Activated T-helper 1 cell treated with anti-CD3 and anti-CD28 coated beads, Interleukin-12 subunit alpha, Interleukin-12 subunit beta, Interleukin-2, Interleukin-4 antibody, amounts not matched to agents 30 ng/mL and 10 ng/mL and 1 ng/mL, durations not matched to agents 14 hours and 24 hours and 36 hours (primary cell): Measurements from ENCODE around the gene CASK. TPM values are rescaled to one million over a fixed set of nuclear protein-coding genes. Genes with fewer than 3 reads are reported as not detected.

Experiments
- DNase-seq: peaks from one replicate; pipeline ENCODE4 v3.0.0; 2021; ENCODE audit warnings: low spot score
- H3K27ac Mint-ChIP-seq: one replicate; pipeline ENCODE4 v1.8.0; 2021; ENCODE audit warnings: mild to moderate bottlenecking, mixed read lengths
- H3K27me3 Mint-ChIP-seq: one replicate; pipeline ENCODE4 v1.8.0; 2022; ENCODE audit warnings: mild to moderate bottlenecking, moderate library complexity, mixed read lengths; ENCODE audit not compliant: insufficient read depth
- H3K36me3 Mint-ChIP-seq: one replicate; pipeline ENCODE4 v1.8.0; 2021; ENCODE audit warnings: low read depth, mixed read lengths
- H3K4me1 Mint-ChIP-seq: one replicate; pipeline ENCODE4 v1.8.0; 2021; ENCODE audit warnings: low read depth, mixed read lengths
- H3K4me3 Mint-ChIP-seq: one replicate; pipeline ENCODE4 v1.8.0; 2021; ENCODE audit warnings: mild to moderate bottlenecking, moderate library complexity, mixed read lengths
- H3K9me3 Mint-ChIP-seq: one replicate; pipeline ENCODE4 v1.8.0; 2021; ENCODE audit warnings: mixed read lengths
- intact Hi-C: fragments of 100-400 bp; cut with micrococcal nuclease; formaldehyde crosslinking; loops from one replicate; pipeline ENCODE4 v1.15.1; 2024
- total RNA-seq: library from RNA; stranded (reverse); gene quantifications from 2 replicates; pipeline ENCODE4 v1.2.3, GENCODE V29; 2022

CASK gene
- total RNA-seq, 1 donor from 2014 or later, result 30.5 TPM

GRCh38 chrX:41796577-41796976 lies 126.8 kb downstream of the CASK start:
- Mint-ChIP-seq H3K27ac (peak overlapping the region; percentile 8), H3K36me3 (no peaks in the 10 kb centered on the region), H3K4me1 (peaks cover 30% of the 10 kb centered on the region), H3K9me3 (no peaks in the 10 kb centered on the region), H3K4me3 (no peak overlapping the region), H3K27me3 (no peaks in the 10 kb centered on the region)
- DNase-seq, result no peak
- intact Hi-C loops, result loop anchor here (5.0 to 10.0 kb wide), 2 partner anchors 1148 to 1761 kb away; no protein-coding TSS in a partner anchor

GRCh38 chrX:41796046-41796445 lies 127.3 kb downstream of the CASK start:
- no peaks in the 10 kb centered on the region for H3K36me3 Mint-ChIP-seq
- H3K4me3 Mint-ChIP-seq, result no peak overlapping the region
- intact Hi-C loops, result loop anchor here (5.0 to 10.0 kb wide), 2 partner anchors 1149 to 1761 kb away; no protein-coding TSS in a partner anchor
- no peak overlapping the region for H3K27ac Mint-ChIP-seq
- no peaks in the 10 kb centered on the region for H3K27me3 Mint-ChIP-seq
- H3K9me3 Mint-ChIP-seq, result no peaks in the 10 kb centered on the region
- peaks cover 26% of the 10 kb centered on the region for H3K4me1 Mint-ChIP-seq
- DNase-seq, result no peak

DNA sequence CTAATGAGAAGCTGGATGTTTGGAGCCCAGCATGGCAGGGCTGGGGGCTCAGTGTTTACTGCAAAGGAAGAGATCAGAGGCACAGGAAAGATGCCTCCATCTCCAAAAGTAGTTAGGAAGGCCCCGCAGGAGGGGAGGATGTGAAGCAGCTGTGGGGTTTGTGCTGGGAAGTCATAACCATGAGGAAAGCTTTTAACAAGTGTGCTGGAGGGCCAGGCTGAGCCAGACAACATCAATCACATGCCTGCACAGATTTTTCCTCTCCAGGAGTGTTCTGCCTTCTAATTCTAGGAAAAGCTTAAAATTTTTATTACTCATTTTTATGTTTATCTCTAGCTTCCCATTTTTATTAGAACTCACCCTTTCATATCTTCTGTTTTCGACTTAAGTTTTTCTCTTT lies 134.0 kb downstream of the CASK start:
- intact Hi-C loops, result loop anchor here (10.0 kb wide), 1 partner anchor 1545 kb away; no protein-coding TSS in a partner anchor
- Mint-ChIP-seq H3K27me3 (no peaks in the 10 kb centered on the region), H3K4me1 (no peaks in the 10 kb centered on the region), H3K4me3 (no peak overlapping the region), H3K27ac (peak overlapping the region; percentile 23), H3K9me3 (no peaks in the 10 kb centered on the region), H3K36me3 (peaks cover 2% of the 10 kb centered on the region)
- no peak for DNase-seq

DNA sequence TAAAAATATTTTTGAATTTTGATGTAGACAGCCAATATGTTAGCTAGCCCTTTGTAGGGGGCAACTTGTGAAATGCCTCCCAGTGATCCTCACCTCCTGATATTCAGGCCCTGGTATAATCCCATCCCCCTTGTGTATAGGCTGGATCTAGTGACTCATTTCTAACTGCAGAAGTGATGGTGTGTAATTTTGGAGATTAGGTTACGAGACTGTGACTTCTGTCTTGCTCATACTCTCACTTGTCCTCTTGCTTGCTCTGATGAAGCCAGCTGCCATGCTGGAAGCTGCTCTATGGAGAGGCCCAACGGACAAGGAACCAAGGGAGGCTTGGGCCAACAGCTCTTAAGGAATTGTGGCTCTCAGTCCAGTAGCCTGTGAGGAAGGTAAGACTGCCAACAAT lies 137.7 kb downstream of the CASK start:
- Mint-ChIP-seq H3K36me3 (peaks cover 2% of the 10 kb centered on the region), H3K9me3 (no peaks in the 10 kb centered on the region), H3K27me3 (no peaks in the 10 kb centered on the region), H3K4me3 (no peak overlapping the region), H3K4me1 (no peaks in the 10 kb centered on the region), H3K27ac (no peak overlapping the region)
- intact Hi-C loops, result loop anchor here (10.0 kb wide), 1 partner anchor 1549 kb away; no protein-coding TSS in a partner anchor
- DNase-seq, result no peak

GRCh38 chrX:41781500-41781899 lies 141.9 kb downstream of the CASK start:
- no peaks in the 10 kb centered on the region for H3K4me1 Mint-ChIP-seq
- intact Hi-C loops, result loop anchor here (1.0 to 10.0 kb wide), 3 partner anchors 1553 to 1969 kb away; no protein-coding TSS in a partner anchor
- H3K27ac Mint-ChIP-seq, result no peak overlapping the region
- no peak for DNase-seq
- no peaks in the 10 kb centered on the region for H3K36me3 Mint-ChIP-seq
- no peaks in the 10 kb centered on the region for H3K27me3 Mint-ChIP-seq
- H3K4me3 Mint-ChIP-seq, result no peak overlapping the region
- no peaks in the 10 kb centered on the region for H3K9me3 Mint-ChIP-seq

- intact Hi-C loops, result loop anchor here (2.0 to 10.0 kb wide), 2 partner anchors 1555 to 1971 kb away; no protein-coding TSS in a partner anchor
- H3K27me3 Mint-ChIP-seq, result no peaks in the 10 kb centered on the region
- no peak overlapping the region for H3K27ac Mint-ChIP-seq
- no peak overlapping the region for H3K4me3 Mint-ChIP-seq
- H3K4me1 Mint-ChIP-seq, result no peaks in the 10 kb centered on the region
- H3K9me3 Mint-ChIP-seq, result no peaks in the 10 kb centered on the region
- no peaks in the 10 kb centered on the region for H3K36me3 Mint-ChIP-seq
- DNase-seq, result no peak
These were observed 143.4 kb downstream of the CASK start for GRCh38 chrX:41779941-41780340.

- no peaks in the 10 kb centered on the region for H3K9me3 Mint-ChIP-seq
- no peak overlapping the region for H3K27ac Mint-ChIP-seq
- intact Hi-C loops, result no loop called here
- H3K4me3 Mint-ChIP-seq, result no peak overlapping the region
- H3K4me1 Mint-ChIP-seq, result no peaks in the 10 kb centered on the region
- no peaks in the 10 kb centered on the region for H3K27me3 Mint-ChIP-seq
- DNase-seq, result no peak
- no peaks in the 10 kb centered on the region for H3K36me3 Mint-ChIP-seq
These were observed 144.3 kb downstream of the CASK start for GRCh38 chrX:41779030-41779564.

DNA sequence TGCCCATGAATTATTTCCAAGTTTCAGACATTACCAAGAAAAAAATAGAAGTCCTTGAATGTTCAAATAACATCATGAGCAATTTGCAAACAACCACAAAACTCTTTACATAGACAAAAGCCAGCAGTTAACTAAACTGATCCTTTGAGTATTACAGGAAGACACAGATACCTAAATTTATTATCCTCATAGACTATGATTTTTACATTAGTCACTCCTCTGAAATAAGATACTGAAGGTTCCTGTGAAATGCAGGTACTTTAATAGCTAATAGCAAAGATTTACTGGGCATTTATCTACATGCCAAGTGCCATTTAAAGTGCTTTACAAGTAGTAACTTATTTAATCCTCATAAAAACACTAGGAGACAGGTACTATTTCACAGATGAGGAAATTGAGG lies 161.7 kb downstream of the CASK start:
- Mint-ChIP-seq H3K36me3 (peaks cover 3% of the 10 kb centered on the region), H3K4me1 (peaks cover 10% of the 10 kb centered on the region), H3K27ac (no peak overlapping the region), H3K9me3 (no peaks in the 10 kb centered on the region), H3K27me3 (no peaks in the 10 kb centered on the region), H3K4me3 (no peak overlapping the region)
- intact Hi-C loops, result loop anchor here (5.0 kb wide), 1 partner anchor 244 kb away; no protein-coding TSS in a partner anchor
- DNase-seq, result no peak

DNA sequence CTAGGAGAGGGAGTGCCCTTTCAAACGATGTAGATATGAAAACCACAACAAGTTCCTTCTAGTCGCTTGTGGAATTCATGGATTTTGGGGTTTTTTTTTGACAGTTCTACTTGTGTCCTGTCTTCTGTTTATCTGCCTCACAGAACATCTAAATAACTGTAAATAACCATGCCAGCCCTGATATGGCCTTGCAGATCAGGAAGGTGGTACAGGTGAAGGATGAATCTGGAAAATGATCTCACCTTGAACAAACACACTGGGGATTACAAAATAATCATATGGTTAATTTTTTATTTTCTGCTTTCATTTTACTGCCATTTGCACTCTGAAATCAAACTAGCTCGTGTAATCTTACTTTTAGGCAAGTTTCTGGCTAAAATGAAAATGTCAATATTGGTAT lies 162.2 kb downstream of the CASK start:
- no peak overlapping the region for H3K4me3 Mint-ChIP-seq
- DNase-seq, result no peak
- intact Hi-C loops, result loop anchor here (5.0 kb wide), 1 partner anchor 244 kb away; no protein-coding TSS in a partner anchor
- H3K4me1 Mint-ChIP-seq, result peaks cover 10% of the 10 kb centered on the region
- H3K36me3 Mint-ChIP-seq, result peaks cover 3% of the 10 kb centered on the region
- H3K27me3 Mint-ChIP-seq, result no peaks in the 10 kb centered on the region
- no peaks in the 10 kb centered on the region for H3K9me3 Mint-ChIP-seq
- H3K27ac Mint-ChIP-seq, result no peak overlapping the region

DNA sequence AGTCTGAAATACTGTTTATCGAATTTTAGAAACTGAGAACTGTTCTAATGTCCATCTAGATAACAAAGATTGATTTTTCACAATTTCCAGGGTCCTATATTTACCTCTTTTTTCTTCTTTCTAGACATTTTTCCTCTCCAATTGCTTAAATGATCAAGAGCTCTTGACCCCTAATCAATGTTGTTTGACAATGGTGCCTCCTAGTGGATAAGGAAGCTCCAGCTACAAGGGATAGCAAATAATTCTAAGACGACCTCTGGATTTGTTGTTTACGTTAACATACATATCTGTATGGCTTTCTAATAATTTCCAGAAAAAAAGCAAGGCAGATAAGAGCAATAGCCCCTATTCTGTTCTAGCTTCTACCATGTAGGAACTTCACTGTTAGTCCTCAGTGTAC lies 163.5 kb downstream of the CASK start:
- Mint-ChIP-seq H3K4me1 (peaks cover 10% of the 10 kb centered on the region), H3K4me3 (no peak overlapping the region), H3K36me3 (peaks cover 3% of the 10 kb centered on the region), H3K27me3 (no peaks in the 10 kb centered on the region), H3K27ac (no peak overlapping the region), H3K9me3 (no peaks in the 10 kb centered on the region)
- intact Hi-C loops, result loop anchor here (1.0 to 5.0 kb wide), 4 partner anchors 25 to 578 kb away; no protein-coding TSS in a partner anchor
- no peak for DNase-seq

DNA sequence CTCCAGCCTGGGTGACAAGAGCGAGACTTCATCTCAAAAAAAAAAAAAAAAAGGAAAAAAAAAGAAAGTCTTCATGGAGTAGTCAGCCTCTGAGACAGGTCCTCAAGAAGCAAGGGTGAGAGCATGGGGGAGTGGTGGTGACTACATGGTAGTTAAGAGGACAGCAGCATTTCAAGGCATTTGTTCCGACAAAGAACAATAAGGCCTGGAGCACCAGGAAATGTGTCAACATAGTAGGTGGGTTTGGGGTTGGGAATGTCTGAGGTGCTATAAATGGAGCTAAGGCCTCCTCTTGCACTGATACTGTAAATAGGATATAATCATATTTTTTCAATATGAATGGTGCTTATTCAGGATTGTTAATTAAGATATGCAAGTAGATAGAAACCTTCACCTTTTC lies 165.0 kb downstream of the CASK start:
- Mint-ChIP-seq H3K27ac (no peak overlapping the region), H3K4me3 (no peak overlapping the region), H3K4me1 (peaks cover 10% of the 10 kb centered on the region), H3K9me3 (no peaks in the 10 kb centered on the region), H3K27me3 (no peaks in the 10 kb centered on the region), H3K36me3 (peaks cover 2% of the 10 kb centered on the region)
- intact Hi-C loops, result loop anchor here (2.0 to 5.0 kb wide), 2 partner anchors 24 to 576 kb away; no protein-coding TSS in a partner anchor
- DNase-seq, result no peak

DNA sequence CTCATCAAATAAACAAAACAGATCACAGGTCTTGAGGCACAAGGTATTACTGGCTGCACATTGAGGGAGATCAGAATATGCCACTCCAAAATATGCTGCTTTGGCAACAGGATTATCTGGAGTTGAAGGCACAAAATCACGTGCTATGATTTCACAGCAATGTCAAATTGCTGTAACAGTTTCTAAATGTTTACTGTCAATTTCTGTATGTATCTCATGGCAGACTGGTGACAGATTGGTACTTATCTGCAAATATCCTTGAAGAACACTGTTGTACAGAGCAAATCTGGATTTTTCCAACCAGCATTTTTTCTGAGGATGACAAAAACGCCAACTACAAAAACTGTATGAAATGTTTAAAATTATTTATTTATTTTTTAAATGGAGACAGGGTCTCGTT lies 172.6 kb downstream of the CASK start:
- Mint-ChIP-seq H3K9me3 (no peaks in the 10 kb centered on the region), H3K4me1 (no peaks in the 10 kb centered on the region), H3K4me3 (no peak overlapping the region), H3K27ac (no peak overlapping the region), H3K27me3 (no peaks in the 10 kb centered on the region), H3K36me3 (peaks cover 5% of the 10 kb centered on the region)
- no peak for DNase-seq
- intact Hi-C loops, result no loop called here

GRCh38 chrX:41739871-41740270 lies 183.5 kb downstream of the CASK start:
- Mint-ChIP-seq H3K27me3 (no peaks in the 10 kb centered on the region), H3K27ac (no peak overlapping the region), H3K4me1 (peaks cover 30% of the 10 kb centered on the region), H3K9me3 (no peaks in the 10 kb centered on the region), H3K36me3 (peaks cover 13% of the 10 kb centered on the region), H3K4me3 (no peak overlapping the region)
- DNase-seq, result no peak
- intact Hi-C loops, result loop anchor here (10.0 kb wide), 1 partner anchor 295 kb away; the partner anchor contains the start of gene NYX
